Jurkat, Clone E6-1 (cell line): Measurements from ENCODE around the gene MLH3.
A peak's percentile ranks its signal among the peaks of the same experiment; 100 is the strongest.
"Not testable (repeated sequence)": the region's sequence is repeated elsewhere in the genome, so short reads cannot be mapped to it uniquely, and the experiment has no call there.

ENCODE experiments used
- DNase-seq: peaks from one replicate; pipeline ENCODE4 v3.0.0-alpha.2; 2011; ENCODE audit warnings: low read depth, low spot score
- H3K4me3 ChIP-seq: 2 replicates; pipeline ENCODE4 v1.5.1; 2011; ENCODE audit warnings: mild to moderate bottlenecking, low read length, control low read depth, moderate library complexity

Gene MLH3

DNA sequence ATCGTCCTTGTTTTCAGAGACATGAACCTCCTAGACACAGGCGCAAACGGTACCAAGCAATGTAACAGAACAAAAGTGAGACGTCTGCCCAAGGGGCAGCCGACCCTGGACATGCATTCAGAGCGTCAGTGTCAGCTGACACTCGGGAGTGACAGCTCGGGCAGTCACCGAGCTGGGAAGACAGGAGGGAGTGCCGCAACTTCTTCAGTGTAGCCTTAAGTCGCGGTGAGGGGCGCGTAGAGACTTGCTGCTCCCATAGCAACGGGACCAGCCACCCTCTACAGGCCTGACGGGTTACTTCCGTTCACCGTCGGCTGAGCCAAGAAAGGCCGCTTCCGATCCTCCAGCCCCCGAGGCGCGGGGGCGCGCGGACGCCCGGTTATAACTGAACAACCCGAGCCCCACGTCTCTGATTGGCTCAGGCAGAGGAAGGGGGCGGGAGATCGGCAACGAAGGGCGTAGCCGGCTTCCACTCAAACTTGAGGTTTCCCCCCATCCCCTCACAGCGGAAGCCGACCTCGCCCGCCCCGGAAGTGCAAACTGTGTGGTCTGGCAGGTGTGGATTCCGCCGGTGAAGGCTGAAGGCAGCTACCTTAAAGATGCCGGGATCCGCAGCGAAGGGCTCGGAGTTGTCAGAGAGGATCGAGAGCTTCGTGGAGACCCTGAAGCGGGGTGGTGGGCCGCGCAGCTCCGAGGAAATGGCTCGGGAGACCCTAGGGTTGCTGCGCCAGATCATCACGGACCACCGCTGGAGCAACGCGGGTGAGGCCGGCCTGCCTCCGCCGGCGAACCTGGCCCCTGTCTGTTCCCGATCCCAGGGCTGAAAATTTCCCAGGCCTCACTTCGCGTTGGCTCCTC, 48.6 kb downstream of the MLH3 start, which contains the start of gene EIF2B2:
Gene EIF2B2 (plus strand): TSS at position 530 of the 858 bp plus-strand sequence. CDS start 70 bp downstream, at position 600.
- H3K4me3 ChIP-seq, result peak within 1 kb of the TSS; percentile 88
- DNase-seq, result peak; percentile 98

- H3K4me3 ChIP-seq, result peak overlapping the region; percentile 88
These were observed 49.4 kb downstream of the MLH3 start for GRCh38 chr14:75001899-75002298.

GRCh38 chr14:75001261-75001660, 50.0 kb downstream of the MLH3 start:
- DNase-seq, result no peak
- no peak overlapping the region for H3K4me3 ChIP-seq

More at GRCh38 chr14:75001899-75002298, 49.4 kb downstream of the MLH3 start:
- DNase-seq, result no peak

DNA sequence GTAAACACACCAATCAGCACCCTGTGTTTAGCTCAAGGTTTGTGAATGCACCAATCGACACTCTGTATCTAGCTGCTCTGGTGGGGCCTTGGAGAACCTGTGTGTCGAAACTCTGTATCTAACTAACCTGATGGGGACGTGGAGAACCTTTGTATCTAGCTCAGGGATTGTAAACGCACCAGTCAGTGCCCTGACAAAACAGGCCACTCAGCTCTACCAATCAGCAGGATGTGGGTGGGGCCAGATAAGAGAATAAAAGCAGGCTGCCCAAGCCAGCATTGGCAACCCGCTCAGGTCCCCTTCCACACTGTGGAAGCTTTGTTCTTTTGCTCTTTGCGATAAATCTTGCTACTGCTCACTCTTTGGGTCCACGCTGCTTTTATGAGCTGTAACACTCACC, 55.5 kb downstream of the MLH3 start:
- H3K4me3 ChIP-seq, DNase-seq: not testable (repeated sequence)

- not testable (repeated sequence) for DNase-seq
These were observed 57.1 kb downstream of the MLH3 start for GRCh38 chr14:74994182-74994581.

GRCh38 chr14:74988993-74989392, 62.3 kb downstream of the MLH3 start:
- no peak for DNase-seq
- H3K4me3 ChIP-seq, result no peak overlapping the region

More at GRCh38 chr14:74994182-74994581, 57.1 kb downstream of the MLH3 start:
- H3K4me3 ChIP-seq, result not testable (repeated sequence)

DNA sequence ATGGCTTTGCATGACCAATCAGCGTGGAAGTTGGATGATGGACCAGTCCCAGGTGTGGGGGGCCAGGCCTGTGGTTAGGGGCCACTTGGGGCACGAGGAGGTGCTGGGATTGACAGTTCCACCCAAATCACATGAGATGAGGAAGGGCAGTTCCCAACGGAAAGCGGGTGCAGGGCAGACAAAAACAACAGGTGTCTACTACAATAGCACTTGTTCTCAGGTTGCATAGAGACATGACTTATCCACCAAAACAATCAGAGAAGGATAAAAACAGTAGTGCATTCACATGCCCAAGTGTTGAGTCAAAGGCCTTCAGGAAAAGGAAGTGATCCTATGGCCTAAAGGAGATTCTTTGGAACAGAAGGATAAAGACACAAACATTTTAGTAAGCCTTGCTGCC, 63.1 kb downstream of the MLH3 start:
- H3K4me3 ChIP-seq, result no peak overlapping the region
- no peak for DNase-seq

DNA sequence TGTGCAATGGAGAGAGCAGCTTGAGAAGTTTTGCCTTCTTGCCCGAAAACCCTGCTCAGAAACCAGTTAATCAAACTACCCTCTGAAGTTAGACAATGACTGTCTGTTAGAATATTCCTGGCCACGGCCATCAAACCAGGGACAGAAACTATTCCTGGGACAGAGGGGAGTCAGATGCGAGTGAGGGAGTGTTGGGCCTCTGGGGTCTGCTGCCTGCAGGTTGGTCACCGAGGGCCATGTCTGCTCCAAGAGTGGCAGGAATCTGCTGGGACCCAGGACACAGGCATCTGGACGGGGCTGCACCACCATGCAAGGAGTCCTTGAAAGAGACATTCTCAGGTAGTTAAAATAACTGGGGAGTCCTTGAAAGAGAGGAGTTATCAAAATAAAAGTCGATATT, 65.5 kb downstream of the MLH3 start:
- DNase-seq, result no peak
- H3K4me3 ChIP-seq, result no peak overlapping the region

DNA sequence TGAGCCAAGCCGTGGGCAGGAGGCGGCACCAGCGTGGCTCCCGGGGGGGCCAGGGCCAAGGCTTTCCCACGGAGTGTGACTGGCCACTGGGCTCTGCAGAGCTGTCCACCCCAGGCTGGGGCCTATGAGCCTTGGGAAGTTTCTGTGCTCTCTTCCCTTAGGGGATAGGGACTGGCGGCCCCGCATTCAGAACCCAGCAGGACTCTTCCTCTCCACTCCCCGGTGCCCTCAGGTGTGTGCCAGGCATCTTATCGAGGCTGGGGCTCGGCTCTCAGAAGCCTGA, 66.3 kb downstream of the MLH3 start:
- no peak overlapping the region for H3K4me3 ChIP-seq
- DNase-seq, result no peak

DNA sequence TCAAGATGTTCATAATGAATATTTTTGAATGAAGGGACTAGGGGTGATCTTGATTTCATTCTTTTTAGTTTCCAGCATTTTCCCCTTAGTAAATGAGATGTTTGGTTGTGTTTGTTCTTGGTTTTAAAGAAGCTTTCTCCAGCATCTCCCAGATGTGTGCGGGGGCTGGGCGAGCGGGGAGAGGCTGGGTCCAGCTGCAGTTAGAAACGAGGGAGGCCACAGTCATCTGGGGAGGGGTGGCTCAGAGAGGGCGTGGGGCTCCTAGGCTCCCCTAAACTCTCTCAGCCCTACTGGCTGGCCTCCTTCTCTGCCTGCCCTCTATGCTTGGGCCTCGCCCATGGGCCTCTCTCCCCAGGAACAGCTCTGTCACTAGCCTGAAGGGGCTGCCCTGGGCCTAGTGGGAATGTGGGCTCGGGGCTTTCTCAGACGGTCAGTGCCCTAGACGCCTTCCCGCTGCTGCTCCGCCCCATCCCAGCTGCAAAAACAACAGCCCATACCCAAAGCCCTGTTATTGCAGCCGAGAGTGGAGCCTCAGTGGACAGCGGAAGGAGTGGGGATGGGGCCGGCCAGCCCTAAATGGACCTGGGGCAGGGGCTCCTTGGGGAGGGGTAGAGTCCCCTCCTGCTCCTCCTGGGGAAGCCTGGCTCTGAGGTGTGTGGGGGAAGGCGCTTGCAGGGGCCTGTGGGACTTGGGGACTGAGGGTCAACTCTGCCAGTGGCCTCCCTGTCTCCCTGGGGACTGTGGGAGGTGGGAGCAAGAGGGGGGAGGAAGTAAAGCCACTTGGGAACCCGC, 66.8 kb downstream of the MLH3 start:
- no peak for DNase-seq
- H3K4me3 ChIP-seq, result no peak overlapping the region

DNA sequence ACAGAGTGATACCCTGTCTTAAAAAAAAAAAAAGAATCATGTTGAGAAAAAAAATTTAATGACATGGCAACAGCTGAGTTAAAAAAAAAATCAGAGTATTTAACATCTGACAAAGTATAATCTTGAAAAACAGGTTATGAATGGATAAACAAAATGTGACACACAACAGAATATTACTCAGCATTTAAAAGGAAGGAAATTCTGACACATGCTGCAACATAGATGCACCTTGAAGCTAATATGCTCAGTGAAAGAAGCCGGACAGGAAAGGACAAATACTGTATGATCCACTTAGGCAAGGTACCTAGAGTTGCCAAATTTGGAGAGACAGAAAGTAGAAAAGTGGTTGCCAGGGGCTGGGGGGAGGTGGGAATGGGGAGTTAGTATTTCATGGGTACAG, 67.9 kb downstream of the MLH3 start:
- DNase-seq, result no peak
- H3K4me3 ChIP-seq, result no peak overlapping the region

GRCh38 chr14:74982661-74983060, 68.6 kb downstream of the MLH3 start:
- DNase-seq, result no peak
- no peak overlapping the region for H3K4me3 ChIP-seq

GRCh38 chr14:74981833-74982232, 69.4 kb downstream of the MLH3 start:
- DNase-seq, result no peak
- H3K4me3 ChIP-seq, result no peak overlapping the region

- no peak overlapping the region for H3K4me3 ChIP-seq
- DNase-seq, result no peak
These were observed 69.8 kb downstream of the MLH3 start for GRCh38 chr14:74981462-74981782.

DNA sequence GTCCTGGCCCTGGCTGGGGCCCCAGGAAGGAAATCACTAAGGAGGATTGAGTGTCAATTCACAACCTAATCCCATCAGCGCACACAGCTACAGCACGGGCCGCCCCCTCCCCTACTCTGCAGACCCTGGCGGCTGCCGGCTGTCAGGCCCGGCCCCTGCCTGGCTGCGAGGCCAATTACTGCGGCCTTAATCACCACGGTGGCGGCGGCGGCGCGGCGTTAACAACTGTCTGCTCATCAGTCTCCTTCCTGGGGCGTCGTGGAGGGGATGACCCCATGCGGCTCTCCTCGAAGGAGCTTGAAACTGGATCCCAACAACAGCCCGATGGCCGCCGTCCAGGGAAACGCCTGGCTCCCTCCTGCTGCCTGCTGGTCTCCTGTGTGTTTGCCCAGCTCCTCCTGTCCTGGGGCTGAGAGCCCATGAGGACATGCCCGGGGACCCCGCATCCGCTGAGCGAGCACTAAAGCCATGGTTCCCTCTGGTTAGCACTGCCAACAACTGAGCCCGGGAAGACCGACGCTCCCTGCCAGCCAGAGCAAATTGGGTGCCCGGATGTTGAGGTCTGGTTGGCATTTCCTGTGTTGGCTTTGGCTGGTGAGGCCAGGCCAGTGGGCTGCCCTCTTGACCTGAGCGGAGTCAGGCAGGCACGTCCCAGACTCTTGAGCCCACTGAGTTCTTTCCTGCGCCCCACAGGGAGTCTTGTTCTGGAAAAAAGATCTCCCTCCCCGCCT, 70.4 kb downstream of the MLH3 start:
- no peak for DNase-seq

DNA sequence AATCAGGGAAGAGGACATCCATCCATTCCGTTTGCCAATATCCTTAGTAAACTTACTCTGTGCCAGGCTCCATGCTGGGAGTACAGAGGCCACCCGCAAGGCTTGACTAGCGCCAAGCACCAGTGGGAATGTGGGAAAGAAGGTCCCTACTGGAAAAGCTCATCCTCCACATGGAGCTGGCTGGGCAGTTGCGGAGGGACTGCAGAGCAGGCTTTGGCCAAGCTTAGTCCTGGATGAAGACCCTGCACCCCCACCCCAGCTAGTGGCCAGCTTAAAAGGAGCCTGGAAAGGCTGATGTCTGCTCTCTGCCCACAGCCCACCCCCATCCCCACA, 70.9 kb downstream of the MLH3 start:
- DNase-seq, result no peak
- H3K4me3 ChIP-seq, result no peak overlapping the region

More for the DNA sequence above, 70.4 kb downstream of the MLH3 start:
- H3K4me3 ChIP-seq, result no peak overlapping the region

GRCh38 chr14:74979442-74980397, 71.5 kb downstream of the MLH3 start:
- no peak overlapping the region for H3K4me3 ChIP-seq
- no peak for DNase-seq

DNA sequence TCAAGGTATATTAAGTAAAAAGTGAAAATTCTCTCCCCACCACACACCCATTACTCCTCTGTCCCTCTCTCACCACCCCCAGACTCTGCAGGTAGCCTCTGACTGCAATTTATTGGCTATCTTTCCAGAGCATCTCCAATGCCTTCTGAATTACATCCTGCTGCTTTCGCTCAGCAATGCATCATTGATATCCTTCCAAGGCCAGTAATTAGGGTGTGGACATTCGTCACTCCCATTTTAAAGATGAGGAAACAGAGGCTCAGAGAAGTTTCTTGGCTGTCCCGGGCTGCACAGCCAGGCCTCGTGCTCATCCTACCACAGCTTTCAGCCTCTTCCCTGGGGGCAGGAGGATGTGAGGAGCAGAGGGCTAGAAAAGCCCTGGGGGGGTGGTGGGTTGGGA, 72.2 kb downstream of the MLH3 start:
- no peak for DNase-seq
- no peak overlapping the region for H3K4me3 ChIP-seq

DNA sequence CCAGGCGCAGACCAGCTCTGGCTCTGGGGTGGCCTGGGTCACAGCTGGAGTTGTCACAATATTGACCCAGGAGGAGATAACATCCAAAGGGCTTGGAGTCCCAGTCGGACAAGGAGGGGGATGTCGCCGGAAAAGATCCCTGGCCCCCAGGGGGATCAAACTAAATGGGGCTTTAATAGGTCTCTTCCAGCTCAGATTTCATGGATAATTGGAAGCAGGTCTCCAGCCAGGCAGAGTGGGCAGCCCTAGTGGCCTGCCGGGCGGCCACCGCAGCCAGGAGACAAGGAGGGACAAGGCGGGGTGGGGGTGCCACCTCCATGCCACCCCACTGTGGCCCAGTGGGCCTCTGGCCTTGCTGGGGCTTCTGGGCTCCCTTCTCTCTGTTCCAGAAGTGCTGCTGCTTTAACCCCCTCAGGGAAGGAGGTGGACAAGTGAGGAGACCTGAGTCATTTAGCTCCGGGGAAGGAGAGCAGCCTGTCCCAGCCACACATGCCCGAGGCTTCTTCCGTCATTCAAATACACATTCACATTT, 72.8 kb downstream of the MLH3 start:
- no peak for DNase-seq
- H3K4me3 ChIP-seq, result no peak overlapping the region
